ENCODE data around the gene PGAP3. TPM values are rescaled to one million over a fixed set of nuclear protein-coding genes. Genes with fewer than 3 reads are reported as not detected.
"Not testable (repeated sequence)": the region's sequence is repeated elsewhere in the genome, so short reads cannot be mapped to it uniquely, and the experiment has no call there.

PGAP3 gene
- total RNA-seq, 1 donor from 2014 or later: 12.9 TPM

- Mint-ChIP-seq H3K9me3 (no peaks in the 10 kb centered on the region), H3K4me3 (ENCODE audit: low read depth) (no peak overlapping the region), H3K27me3 (ENCODE audit: low read depth) (no peaks in the 10 kb centered on the region), H3K27ac (no peak overlapping the region), H3K36me3 (ENCODE audit: low read depth) (peaks cover under 1% of the 10 kb centered on the region), H3K4me1 (ENCODE audit: low read depth) (no peaks in the 10 kb centered on the region)
- no peak for DNase-seq (ENCODE audit: low spot score)
- intact Hi-C loops (cut with micrococcal nuclease): no loop called here
Measured at GRCh38 chr17:39722965-39723848, 35.4 kb upstream of the PGAP3 start.

DNA sequence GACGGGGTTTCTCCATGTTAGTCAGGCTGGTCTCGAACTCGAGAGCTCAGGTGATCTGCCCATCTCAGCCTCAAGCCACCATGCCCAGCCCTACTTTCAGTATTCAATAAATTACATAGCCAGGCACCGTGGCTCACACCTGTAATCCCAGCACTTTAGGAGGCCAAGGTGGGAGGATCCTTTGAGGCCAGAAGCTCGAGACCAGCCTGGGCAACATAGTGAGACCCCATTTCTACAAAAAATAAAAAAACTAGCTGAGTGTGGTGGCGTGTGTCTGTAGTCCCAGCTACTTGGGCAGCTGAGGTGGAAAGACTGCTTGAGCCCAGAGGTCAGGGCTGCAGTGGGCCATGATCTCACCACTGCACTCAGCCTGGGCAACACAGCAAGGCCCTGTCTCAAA is 34.2 kb upstream of the PGAP3 start:
- Mint-ChIP-seq H3K36me3 (ENCODE audit: low read depth) (no peaks in the 10 kb centered on the region), H3K4me3 (ENCODE audit: low read depth) (no peak overlapping the region), H3K27ac (no peak overlapping the region)

GRCh38 chr17:39719563-39720355 is 31.9 kb upstream of the PGAP3 start:
- Mint-ChIP-seq H3K27me3 (ENCODE audit: low read depth) (no peaks in the 10 kb centered on the region), H3K4me1 (ENCODE audit: low read depth) (no peaks in the 10 kb centered on the region), H3K9me3 (no peaks in the 10 kb centered on the region), H3K27ac (no peak overlapping the region), H3K4me3 (ENCODE audit: low read depth) (no peak overlapping the region), H3K36me3 (ENCODE audit: low read depth) (no peaks in the 10 kb centered on the region)
- intact Hi-C loops (cut with micrococcal nuclease): no loop called here
- no peak for DNase-seq (ENCODE audit: low spot score)

More for the DNA sequence above, 34.2 kb upstream of the PGAP3 start:
- no peaks in the 10 kb centered on the region for H3K4me1 Mint-ChIP-seq (ENCODE audit: low read depth)
- no peak for DNase-seq (ENCODE audit: low spot score)
- no peaks in the 10 kb centered on the region for H3K27me3 Mint-ChIP-seq (ENCODE audit: low read depth)
- no peaks in the 10 kb centered on the region for H3K9me3 Mint-ChIP-seq
- intact Hi-C loops (cut with micrococcal nuclease): no loop called here

GRCh38 chr17:39717660-39718059 is 29.8 kb upstream of the PGAP3 start:
- Mint-ChIP-seq H3K4me3 (ENCODE audit: low read depth) (no peak overlapping the region), H3K27ac (no peak overlapping the region), H3K9me3 (no peaks in the 10 kb centered on the region), H3K36me3 (ENCODE audit: low read depth) (no peaks in the 10 kb centered on the region), H3K4me1 (ENCODE audit: low read depth) (no peaks in the 10 kb centered on the region), H3K27me3 (ENCODE audit: low read depth) (no peaks in the 10 kb centered on the region)
- no peak for DNase-seq (ENCODE audit: low spot score)
- intact Hi-C loops (cut with micrococcal nuclease): no loop called here

GRCh38 chr17:39716879-39717536 is 29.2 kb upstream of the PGAP3 start:
- no peak overlapping the region for H3K4me3 Mint-ChIP-seq (ENCODE audit: low read depth)
- no peak for DNase-seq (ENCODE audit: low spot score)
- H3K9me3 Mint-ChIP-seq: no peaks in the 10 kb centered on the region
- no peak overlapping the region for H3K27ac Mint-ChIP-seq
- H3K4me1 Mint-ChIP-seq (ENCODE audit: low read depth): no peaks in the 10 kb centered on the region
- H3K27me3 Mint-ChIP-seq (ENCODE audit: low read depth): no peaks in the 10 kb centered on the region
- no peaks in the 10 kb centered on the region for H3K36me3 Mint-ChIP-seq (ENCODE audit: low read depth)
- intact Hi-C loops (cut with micrococcal nuclease): no loop called here

GRCh38 chr17:39716073-39716818 is 28.4 kb upstream of the PGAP3 start:
- intact Hi-C loops (cut with micrococcal nuclease): no loop called here
- Mint-ChIP-seq H3K4me3 (ENCODE audit: low read depth) (no peak overlapping the region), H3K27me3 (ENCODE audit: low read depth) (no peaks in the 10 kb centered on the region), H3K4me1 (ENCODE audit: low read depth) (no peaks in the 10 kb centered on the region), H3K27ac (no peak overlapping the region), H3K9me3 (no peaks in the 10 kb centered on the region), H3K36me3 (ENCODE audit: low read depth) (no peaks in the 10 kb centered on the region)
- DNase-seq (ENCODE audit: low spot score): no peak

DNA sequence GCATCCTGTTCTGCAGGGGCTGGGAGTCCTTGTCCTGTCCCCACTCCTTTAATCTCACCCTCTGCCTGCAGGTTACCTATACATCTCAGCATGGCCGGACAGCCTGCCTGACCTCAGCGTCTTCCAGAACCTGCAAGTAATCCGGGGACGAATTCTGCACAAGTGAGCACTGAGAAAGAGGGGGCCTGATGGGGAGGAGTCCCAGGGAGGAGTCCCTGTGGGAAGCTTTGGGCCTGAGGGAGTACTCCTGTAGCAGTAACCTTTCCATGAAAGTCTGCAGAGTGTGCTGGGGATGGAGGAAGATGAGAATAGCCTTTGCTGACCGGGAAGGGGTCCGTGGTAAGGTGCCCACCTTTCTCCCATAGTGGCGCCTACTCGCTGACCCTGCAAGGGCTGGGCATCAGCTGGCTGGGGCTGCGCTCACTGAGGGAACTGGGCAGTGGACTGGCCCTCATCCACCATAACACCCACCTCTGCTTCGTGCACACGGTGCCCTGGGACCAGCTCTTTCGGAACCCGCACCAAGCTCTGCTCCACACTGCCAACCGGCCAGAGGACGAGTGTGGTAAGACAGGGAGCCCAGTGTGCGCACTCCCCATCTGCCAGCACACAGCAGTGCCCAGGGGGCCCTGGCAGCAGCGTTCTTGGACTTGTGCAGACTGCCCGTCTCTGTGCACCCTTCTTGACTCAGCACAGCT is 27.7 kb upstream of the PGAP3 start:
- intact Hi-C loops (cut with micrococcal nuclease): no loop called here
- H3K4me3 Mint-ChIP-seq (ENCODE audit: low read depth): no peak overlapping the region
- H3K36me3 Mint-ChIP-seq (ENCODE audit: low read depth): no peaks in the 10 kb centered on the region
- no peak for DNase-seq (ENCODE audit: low spot score)
- no peaks in the 10 kb centered on the region for H3K4me1 Mint-ChIP-seq (ENCODE audit: low read depth)
- no peaks in the 10 kb centered on the region for H3K9me3 Mint-ChIP-seq
- no peak overlapping the region for H3K27ac Mint-ChIP-seq
- H3K27me3 Mint-ChIP-seq (ENCODE audit: low read depth): no peaks in the 10 kb centered on the region

GRCh38 chr17:39714234-39714633 is 26.4 kb upstream of the PGAP3 start:
- intact Hi-C loops (cut with micrococcal nuclease): no loop called here
- Mint-ChIP-seq H3K36me3 (ENCODE audit: low read depth) (no peaks in the 10 kb centered on the region), H3K4me1 (ENCODE audit: low read depth) (no peaks in the 10 kb centered on the region), H3K27me3 (ENCODE audit: low read depth) (no peaks in the 10 kb centered on the region), H3K27ac (no peak overlapping the region), H3K4me3 (ENCODE audit: low read depth) (no peak overlapping the region), H3K9me3 (no peaks in the 10 kb centered on the region)
- no peak for DNase-seq (ENCODE audit: low spot score)

DNA sequence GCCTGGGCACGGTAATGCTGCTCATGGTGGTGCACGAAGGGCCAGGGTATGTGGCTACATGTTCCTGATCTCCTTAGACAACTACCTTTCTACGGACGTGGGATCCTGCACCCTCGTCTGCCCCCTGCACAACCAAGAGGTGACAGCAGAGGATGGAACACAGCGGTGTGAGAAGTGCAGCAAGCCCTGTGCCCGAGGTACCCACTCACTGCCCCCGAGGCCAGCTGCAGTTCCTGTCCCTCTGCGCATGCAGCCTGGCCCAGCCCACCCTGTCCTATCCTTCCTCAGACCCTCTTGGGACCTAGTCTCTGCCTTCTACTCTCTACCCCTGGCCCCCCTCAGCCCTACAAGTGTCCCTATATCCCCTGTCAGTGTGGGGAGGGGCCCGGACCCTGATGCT is 24.0 kb upstream of the PGAP3 start:
- H3K9me3 Mint-ChIP-seq: no peaks in the 10 kb centered on the region
- DNase-seq (ENCODE audit: low spot score): no peak
- peaks cover 5% of the 10 kb centered on the region for H3K4me1 Mint-ChIP-seq (ENCODE audit: low read depth)
- intact Hi-C loops (cut with micrococcal nuclease): no loop called here
- H3K4me3 Mint-ChIP-seq (ENCODE audit: low read depth): no peak overlapping the region
- no peaks in the 10 kb centered on the region for H3K36me3 Mint-ChIP-seq (ENCODE audit: low read depth)
- H3K27me3 Mint-ChIP-seq (ENCODE audit: low read depth): no peaks in the 10 kb centered on the region
- H3K27ac Mint-ChIP-seq: no peak overlapping the region

GRCh38 chr17:39711071-39711470 is 23.2 kb upstream of the PGAP3 start:
- DNase-seq (ENCODE audit: low spot score); H3K27ac Mint-ChIP-seq; H3K4me1 Mint-ChIP-seq (ENCODE audit: low read depth); H3K27me3 Mint-ChIP-seq (ENCODE audit: low read depth); H3K4me3 Mint-ChIP-seq (ENCODE audit: low read depth); intact Hi-C loops (cut with micrococcal nuclease); H3K36me3 Mint-ChIP-seq (ENCODE audit: low read depth); H3K9me3 Mint-ChIP-seq: not testable (repeated sequence)

DNA sequence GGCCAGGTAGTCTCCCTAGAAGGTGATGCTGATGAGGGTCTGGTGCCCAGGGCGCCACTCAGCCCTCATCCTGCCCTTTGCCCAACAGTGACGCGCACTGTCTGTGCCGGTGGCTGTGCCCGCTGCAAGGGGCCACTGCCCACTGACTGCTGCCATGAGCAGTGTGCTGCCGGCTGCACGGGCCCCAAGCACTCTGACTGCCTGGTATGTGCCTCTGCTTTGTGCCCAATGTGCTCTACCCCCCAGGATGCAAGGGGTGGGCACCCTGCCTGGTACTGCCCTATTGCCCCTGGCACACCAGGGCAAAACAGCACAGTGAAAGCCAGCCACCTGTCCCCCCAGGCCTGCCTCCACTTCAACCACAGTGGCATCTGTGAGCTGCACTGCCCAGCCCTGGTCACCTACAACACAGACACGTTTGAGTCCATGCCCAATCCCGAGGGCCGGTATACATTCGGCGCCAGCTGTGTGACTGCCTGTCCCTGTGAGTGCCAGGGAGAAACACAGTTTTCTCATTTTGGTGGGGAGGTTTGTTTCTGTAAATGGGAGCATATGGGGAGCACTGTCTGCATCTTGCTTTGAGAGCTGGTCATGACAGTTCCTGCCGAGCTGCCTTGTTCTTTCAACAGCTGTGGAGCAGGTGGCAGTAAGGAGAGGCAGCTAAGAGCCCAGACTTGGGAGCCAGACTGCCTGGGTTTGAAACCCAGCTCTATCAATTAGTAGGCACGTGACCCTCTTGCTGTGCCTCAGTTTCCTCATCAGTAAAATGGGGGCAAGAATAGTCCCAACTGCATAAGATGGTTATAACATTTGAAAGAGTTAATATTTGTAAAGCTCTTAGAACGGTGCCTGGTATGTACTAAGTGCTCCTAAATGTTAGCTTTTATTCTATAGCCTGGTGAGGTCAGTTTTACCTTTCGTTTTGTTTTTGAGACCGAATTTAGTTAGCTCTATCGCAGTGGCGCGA is 22.4 kb upstream of the PGAP3 start:
- Mint-ChIP-seq H3K36me3 (ENCODE audit: low read depth) (no peaks in the 10 kb centered on the region), H3K9me3 (no peaks in the 10 kb centered on the region), H3K4me3 (ENCODE audit: low read depth) (no peak overlapping the region), H3K4me1 (ENCODE audit: low read depth) (peaks cover 7% of the 10 kb centered on the region), H3K27me3 (ENCODE audit: low read depth) (no peaks in the 10 kb centered on the region), H3K27ac (no peak overlapping the region)
- intact Hi-C loops (cut with micrococcal nuclease): no loop called here
- no peak for DNase-seq (ENCODE audit: low spot score)

Measured in activated T-helper 2 cell treated with anti-CD3 and anti-CD28 coated beads, Interferon-gamma antibody, Interleukin-2, Interleukin-4, amounts not matched to agents 10 μg/mL and 5 μg/mL and 100 μg/mL, durations not matched to agents 14 hours and 24 hours and 36 hours (primary cell).